RWPE2 (cell line): ENCODE measurements around the gene LPCAT2.

Source experiments
- ATAC-seq: fragments of 200-7000 bp; cut with Tn5 transposase; 3 replicates; pipeline ENCODE4 v1.9.1; 2021; ENCODE audit warnings: low read depth
- DNase-seq: peaks from one replicate; pipeline ENCODE4 v3.0.0-alpha.2; 2020; ENCODE audit warnings: low spot score
- H3K27ac ChIP-seq: fragments of 450-650 bp; 2 replicates; pipeline ENCODE4 v1.5.1; 2017; ENCODE audit warnings: mild to moderate bottlenecking; ENCODE audit not compliant: poor library complexity, severe bottlenecking
- H3K27me3 ChIP-seq: fragments of 250-450 bp; sonication (Bioruptor Pico); 2 replicates; pipeline ENCODE4 v1.5.1; 2021; ENCODE audit warnings: mild to moderate bottlenecking, moderate library complexity; ENCODE audit not compliant: insufficient read depth, poor library complexity, severe bottlenecking
- H3K36me3 ChIP-seq: fragments of 250-450 bp; sonication (Bioruptor Pico); 2 replicates; pipeline ENCODE4 v1.5.1; 2020; ENCODE audit warnings: low read depth, mild to moderate bottlenecking, moderate library complexity
- H3K4me1 ChIP-seq: fragments of 250-450 bp; sonication (Bioruptor Pico); 2 replicates; pipeline ENCODE4 v1.5.1; 2021; ENCODE audit warnings: mild to moderate bottlenecking, moderate library complexity; ENCODE audit not compliant: insufficient read depth, poor library complexity, severe bottlenecking
- H3K4me3 ChIP-seq: fragments of 250-450 bp; sonication (Bioruptor Pico); 2 replicates; pipeline ENCODE4 v1.5.1; 2021; ENCODE audit warnings: mild to moderate bottlenecking, moderate library complexity; ENCODE audit not compliant: severe bottlenecking
- H3K9me3 ChIP-seq: fragments of 250-450 bp; sonication (Bioruptor Pico); 2 replicates; pipeline ENCODE4 v1.5.1; 2021; ENCODE audit warnings: mild to moderate bottlenecking, moderate library complexity; ENCODE audit not compliant: severe bottlenecking
- CTCF ChIP-seq: fragments of 450-650 bp; IDR thresholded peaks from one replicate; pipeline ENCODE4 v1.5.1; 2017; ENCODE audit warnings: mild to moderate bottlenecking, moderate library complexity; ENCODE audit not compliant: poor library complexity, severe bottlenecking

Gene LPCAT2

GRCh38 chr16:55565086-55565485, 56.2 kb downstream of the LPCAT2 start:
- no peak overlapping the region for H3K4me3 ChIP-seq
- H3K9me3 ChIP-seq: no peaks in the 10 kb centered on the region
- ATAC-seq (no peak), DNase-seq (no peak)
- no peak for TF ChIP-seq CTCF
- 0 out of 2 replicates have a peak, but pooled peaks cover 2% of the 10 kb centered on the region for H3K36me3 ChIP-seq
- peaks cover 60% of the 10 kb centered on the region for H3K4me1 ChIP-seq
- H3K27ac ChIP-seq: no peak overlapping the region
- no peaks in the 10 kb centered on the region for H3K27me3 ChIP-seq

GRCh38 chr16:55566432-55567175, 57.7 kb downstream of the LPCAT2 start, which contains the start of gene CAPNS2:
TSS of gene CAPNS2 (plus strand) at chr16:55566684. CDS start at chr16:55566757, 73 bp downstream.
- ATAC-seq (no peak), DNase-seq (no peak)
- Histone ChIP-seq H3K4me3 (no peak within 1 kb of the TSS), H3K27me3 (no peaks in the 10 kb centered on the region), H3K9me3 (no peaks in the 10 kb centered on the region), H3K36me3 (no peaks in the 10 kb centered on the region; the same call in 1 of the 2 replicates), H3K4me1 (peaks cover 63% of the 10 kb centered on the region), H3K27ac (peak within 1 kb of the TSS; percentile 97)
- no peak for TF ChIP-seq CTCF

- no peak for TF ChIP-seq CTCF
- no peak for DNase-seq
- no peaks in the 10 kb centered on the region for H3K27me3 ChIP-seq
- H3K4me1 ChIP-seq: peaks cover 66% of the 10 kb centered on the region
- no peaks in the 10 kb centered on the region for H3K9me3 ChIP-seq
- H3K36me3 ChIP-seq: no peaks in the 10 kb centered on the region; the same call in 1 of the 2 replicates
- no peak overlapping the region for H3K4me3 ChIP-seq
- peak overlapping the region; percentile 97 for H3K27ac ChIP-seq
- ATAC-seq: peak; percentile 71
Measured at GRCh38 chr16:55567382-55567781, 58.5 kb downstream of the LPCAT2 start.

GRCh38 chr16:55568207-55568606, 59.3 kb downstream of the LPCAT2 start:
- H3K4me1 ChIP-seq: peaks cover 64% of the 10 kb centered on the region
- ATAC-seq (peak; percentile 86), DNase-seq (peak; percentile 72)
- no peak overlapping the region for H3K4me3 ChIP-seq
- no peaks in the 10 kb centered on the region for H3K9me3 ChIP-seq
- no peaks in the 10 kb centered on the region for H3K27me3 ChIP-seq
- H3K27ac ChIP-seq: peak overlapping the region; percentile 97
- H3K36me3 ChIP-seq: no peaks in the 10 kb centered on the region; the same call in 1 of the 2 replicates
- TF ChIP-seq CTCF: no peak

GRCh38 chr16:55569025-55569424, 60.2 kb downstream of the LPCAT2 start:
- Histone ChIP-seq H3K4me3 (no peak overlapping the region), H3K27ac (peak overlapping the region; percentile 97), H3K4me1 (peaks cover 55% of the 10 kb centered on the region), H3K36me3 (no peaks in the 10 kb centered on the region; the same call in 1 of the 2 replicates), H3K9me3 (no peaks in the 10 kb centered on the region), H3K27me3 (no peaks in the 10 kb centered on the region)
- no peak for TF ChIP-seq CTCF
- DNase-seq (no peak), ATAC-seq (peak; percentile 16; the same call in 2 of the 3 replicates)
